GM19239 (cell line): ENCODE data around the gene PROM1.

Source experiments
- DNase-seq: peaks from one replicate; pipeline ENCODE4 v3.0.0; 2011; ENCODE audit warnings: low spot score; ENCODE audit not compliant: insufficient read length
- FAIRE-seq: peaks from 2 replicates; lab custom pipeline; 2011; peaks lifted over from hg19 to GRCh38; lab: Jason Lieb, UNC

The PROM1 gene

DNA sequence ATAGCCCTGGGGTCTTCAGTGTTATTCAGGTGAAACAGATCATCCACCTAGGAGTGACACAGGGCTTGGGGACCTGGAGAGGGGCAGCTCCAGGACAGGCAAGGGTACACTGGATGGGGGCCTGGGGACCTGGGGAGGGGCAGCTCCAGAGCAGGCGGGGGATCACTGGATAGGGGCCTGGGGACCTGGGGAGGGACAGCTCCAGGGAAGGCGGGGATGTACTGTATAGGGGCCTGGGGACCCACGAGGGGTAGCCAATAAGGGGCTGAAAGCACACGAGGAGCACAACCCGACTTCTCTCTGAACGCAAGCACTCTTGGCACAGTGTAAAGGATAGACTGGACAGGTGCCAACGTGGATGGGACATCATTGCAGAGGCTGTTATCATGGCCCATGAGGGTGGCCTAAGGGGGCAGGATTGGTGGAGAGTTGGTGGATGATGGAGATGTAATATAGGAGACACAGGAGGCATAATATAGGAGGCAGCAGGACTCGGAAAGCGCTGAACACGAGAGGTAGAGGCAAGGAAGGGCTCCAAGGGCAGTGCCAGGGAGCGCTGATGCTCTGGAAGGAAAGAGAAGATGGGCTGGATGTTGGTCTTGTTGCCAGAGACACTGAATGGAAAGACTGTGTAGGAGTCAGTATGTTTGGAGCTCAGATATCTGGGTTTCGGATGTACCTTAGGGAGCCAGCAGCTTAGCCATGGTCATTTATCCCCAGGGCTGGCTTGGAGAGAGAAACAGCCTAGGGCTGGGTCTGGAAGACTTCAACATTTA is 82.9 kb downstream of the PROM1 start:
- DNase-seq, result no peak

DNA sequence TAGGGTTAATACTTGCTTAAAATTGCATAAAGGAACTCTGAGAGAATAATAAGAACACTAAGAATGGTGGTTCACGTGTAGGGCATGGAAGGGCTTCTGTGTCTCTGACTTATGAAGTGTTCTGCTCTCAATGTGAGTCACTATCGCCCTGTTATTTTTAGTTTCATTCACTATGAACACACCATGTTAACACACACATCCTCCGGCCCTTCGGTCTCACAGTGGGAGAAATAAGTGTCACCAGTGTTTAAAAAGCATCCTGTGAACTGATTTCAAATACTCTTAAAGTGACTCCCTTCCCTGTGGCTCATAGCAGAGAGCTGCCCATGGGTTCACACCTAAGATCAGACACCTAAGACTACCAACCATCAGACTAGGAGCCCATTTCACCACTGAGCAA is 87.0 kb downstream of the PROM1 start:
- DNase-seq (no peak), FAIRE-seq (no peak)

More for the DNA sequence above, 82.9 kb downstream of the PROM1 start:
- FAIRE-seq, result no peak

DNA sequence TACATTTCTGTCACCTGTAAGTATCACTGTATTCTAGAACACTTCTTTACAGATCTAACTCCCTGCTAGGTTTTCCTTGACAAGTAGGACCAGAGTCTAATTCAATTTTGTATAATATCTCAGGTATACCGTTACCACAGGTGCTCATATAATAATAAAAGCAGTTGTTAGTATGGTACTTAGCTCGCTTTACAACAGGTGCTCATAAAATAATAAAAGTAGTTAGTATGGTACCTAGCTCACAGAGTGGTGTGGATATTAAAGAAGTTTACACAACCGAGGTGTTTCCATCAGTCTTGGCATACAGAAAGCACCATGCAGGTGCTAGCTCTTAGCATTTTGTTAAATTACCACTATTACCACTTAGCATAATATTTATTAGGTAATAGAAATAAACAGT is 88.0 kb downstream of the PROM1 start:
- FAIRE-seq (no peak), DNase-seq (no peak)

DNA sequence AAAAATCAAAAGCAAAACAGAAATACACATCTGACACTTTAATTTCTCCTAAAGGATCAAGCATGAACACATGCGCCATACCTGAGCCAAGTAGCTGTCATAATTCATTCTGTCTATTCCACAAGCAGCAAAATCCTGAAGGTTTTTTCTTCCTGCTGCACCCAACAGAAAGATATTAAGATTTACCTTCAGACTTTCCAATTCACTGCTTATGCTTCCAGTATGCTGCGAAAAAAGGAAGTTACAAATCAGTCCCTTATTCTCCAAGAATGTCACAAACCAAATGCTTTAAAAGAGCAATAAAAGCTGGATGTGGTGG is 91.7 kb downstream of the PROM1 start:
- FAIRE-seq, result no peak

DNA sequence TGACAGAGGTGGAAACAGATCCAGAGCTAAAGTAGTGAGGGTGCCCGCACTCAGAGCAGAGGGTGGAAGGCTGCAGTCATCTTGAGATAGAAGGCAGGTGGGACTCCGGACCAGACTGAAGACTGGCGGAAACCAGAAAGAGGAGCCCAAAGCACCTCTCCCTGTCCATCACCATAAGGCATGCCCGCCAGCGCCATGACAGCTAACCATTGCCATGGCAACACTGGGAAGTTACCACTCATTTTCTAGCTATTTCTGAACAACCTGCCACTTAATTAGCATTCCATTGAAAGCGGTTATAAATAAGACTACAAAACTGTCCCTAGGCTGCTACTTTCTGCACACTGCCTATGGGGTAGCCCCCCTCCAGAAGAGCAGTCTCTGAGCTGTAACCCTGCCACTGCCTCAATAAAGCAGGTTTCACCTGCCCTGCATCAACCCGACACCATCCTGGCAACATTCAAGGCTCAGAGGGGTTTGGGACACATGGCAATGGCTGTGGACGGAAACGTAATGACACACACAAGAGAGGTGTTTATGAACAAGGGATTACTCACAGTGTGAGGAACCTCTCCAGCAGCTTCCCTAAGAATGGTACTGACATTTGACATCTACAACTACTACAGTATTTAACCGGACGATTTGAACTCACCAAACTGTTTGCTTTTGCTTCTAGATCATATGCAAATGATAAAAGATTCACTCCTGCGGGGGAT is 93.1 kb downstream of the PROM1 start:
- DNase-seq (no peak), FAIRE-seq (no peak)

More for the DNA sequence above, 91.7 kb downstream of the PROM1 start:
- DNase-seq, result no peak

DNA sequence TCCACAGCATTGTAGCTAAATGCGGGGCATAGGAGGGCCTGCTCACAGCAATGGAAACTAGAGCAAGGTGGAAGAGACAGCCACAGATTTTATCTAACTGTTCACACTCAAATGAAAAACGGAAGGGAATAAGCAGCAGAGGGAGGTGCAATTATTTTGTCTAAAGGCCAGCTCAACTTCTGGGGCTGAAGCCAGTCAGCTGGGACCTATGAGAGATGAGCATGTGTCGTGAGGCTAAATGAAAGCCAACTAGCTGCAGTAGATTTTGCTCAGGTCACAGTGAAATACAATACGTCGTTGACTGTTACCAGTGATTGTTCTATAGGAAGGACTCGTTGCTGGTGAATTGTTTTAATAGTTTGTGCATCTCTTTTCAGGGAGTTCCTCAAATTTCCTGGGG is 94.4 kb downstream of the PROM1 start:
- FAIRE-seq (no peak), DNase-seq (no peak)

DNA sequence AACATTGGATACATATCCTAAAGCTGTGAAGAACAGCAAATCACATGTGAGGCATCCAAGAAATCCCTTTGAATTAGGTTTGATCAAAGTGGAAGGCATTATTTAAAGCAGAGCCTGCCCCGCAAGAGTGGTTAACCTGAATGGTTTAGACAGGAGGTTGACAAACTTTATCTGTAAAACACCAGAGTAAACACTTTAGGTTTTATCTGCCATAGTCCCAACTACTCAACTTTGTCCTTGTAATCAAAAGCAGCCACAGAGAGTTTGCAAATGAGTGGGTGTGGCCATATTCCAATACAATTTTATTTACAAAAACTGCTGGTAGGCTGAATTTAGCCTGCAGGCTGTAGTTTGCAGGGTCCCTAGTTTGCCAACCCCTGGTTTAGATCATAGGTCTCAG is 95.6 kb downstream of the PROM1 start:
- FAIRE-seq, result no peak
- DNase-seq, result no peak

DNA sequence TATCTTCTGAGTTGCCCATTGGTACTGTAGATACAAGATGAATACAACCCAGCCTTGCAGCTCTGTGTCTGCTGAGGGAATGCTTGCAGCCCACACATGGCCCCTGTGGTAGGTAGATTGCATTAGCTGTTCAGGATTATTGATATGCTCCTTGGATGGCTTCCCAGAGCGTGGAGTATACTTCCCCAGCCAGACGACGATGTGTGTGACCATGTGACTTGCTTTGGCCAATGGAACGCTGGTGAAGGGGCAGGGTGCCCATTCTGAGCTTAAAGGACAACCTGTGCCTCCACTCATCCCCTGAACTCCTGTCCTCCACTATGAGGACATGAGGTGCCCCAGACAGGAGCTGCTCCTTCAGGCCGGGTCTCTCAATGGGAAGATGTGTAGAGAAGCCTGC is 96.9 kb downstream of the PROM1 start:
- FAIRE-seq (no peak), DNase-seq (no peak)

DNA sequence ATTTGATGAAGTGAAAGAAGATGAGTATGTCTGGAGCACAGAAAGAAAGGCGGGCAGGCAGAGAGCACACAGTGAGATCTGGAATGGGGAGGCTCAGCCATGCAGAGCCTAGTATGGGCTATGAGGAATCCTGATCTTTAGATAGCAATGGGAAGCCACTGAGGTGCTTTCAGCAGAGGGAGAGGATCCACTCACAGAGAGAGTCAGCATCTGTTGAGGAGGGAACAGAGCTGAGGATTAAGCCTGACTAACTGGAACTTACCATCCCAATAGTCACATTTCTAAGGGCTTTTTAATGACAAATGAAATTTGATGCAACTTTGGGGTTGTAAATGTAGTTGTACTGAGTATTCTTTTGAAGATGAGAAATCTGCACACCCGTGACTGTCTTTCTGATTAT is 100.2 kb downstream of the PROM1 start:
- DNase-seq (no peak), FAIRE-seq (no peak)

DNA sequence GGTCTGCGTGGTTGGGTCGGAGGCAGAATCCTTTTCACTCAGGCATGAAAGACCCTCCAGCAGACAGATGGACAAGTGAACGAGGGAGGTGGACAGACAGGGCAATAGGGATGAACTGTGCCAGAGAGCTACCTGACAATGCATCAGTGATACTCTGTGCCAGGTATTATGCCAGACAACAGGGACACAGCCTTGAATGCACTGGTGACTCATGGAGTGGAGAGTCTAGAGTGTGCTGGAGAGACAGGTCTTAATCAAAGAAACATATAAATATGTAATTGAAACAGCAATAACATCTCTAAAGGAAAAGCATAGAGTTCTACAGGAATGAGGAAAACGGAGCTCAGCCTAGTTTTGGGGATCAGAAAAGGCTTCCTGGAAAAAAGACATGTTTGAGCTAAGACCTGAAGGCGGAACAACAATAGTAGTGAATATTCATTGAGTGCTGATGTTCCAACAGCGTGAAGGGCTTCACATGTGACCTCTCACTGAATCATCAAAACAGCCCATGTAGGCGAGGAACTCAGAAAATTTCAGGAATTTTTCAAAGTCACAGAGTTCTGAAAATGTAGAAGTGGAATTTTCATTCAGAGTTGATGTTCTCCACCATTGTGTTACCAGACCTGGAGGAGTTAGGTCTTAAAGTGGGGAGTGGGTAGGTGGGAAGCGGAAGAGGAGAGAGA is 100.8 kb downstream of the PROM1 start:
- DNase-seq (no peak), FAIRE-seq (no peak)

DNA sequence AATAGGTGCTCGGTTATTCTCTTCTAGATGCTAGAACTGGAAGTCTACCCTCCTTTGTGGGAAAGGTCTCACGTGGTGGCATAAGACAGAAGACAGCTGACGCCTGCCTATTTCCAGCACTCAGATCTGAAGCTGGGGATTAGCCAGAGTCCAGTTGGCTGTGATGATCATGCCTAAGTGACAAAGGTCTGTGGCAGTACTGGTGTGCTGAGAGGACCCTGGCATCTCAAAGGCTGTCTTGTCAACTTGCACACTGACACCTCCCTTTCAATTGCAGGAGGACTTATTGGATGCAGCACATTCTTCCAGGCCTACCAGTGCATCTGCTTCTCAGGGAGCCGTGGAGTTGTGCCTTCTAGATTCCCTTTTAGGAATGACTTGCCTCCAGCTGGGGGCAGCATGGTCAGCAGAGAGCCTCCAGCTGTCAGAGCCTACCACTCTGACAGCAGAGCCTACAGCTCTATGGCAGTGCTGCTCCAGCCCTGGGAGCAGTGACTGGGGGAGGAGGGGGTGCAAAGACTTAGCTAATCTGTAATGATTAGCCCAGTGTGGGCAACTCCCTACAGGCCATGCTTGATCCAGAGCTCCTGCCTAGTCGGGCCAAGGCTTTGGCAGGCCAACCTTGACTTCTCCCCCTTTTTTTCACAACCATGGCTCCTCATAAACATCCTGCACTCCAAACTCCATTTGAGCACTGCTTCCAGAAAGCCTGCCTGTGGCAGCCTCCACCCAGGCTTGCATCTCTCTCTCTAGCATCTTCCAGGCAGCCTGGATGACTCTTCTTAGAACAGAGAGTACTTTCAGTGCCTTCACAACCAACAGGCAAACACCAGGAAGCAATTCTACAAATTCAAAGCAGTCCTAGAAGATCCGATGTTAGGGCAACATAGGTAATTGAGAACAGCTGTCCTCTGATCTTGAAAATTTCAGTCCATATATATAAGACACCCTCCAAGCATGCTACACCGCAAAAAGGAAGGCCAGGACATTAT is 107.1 kb downstream of the PROM1 start:
- DNase-seq (no peak), FAIRE-seq (no peak)

DNA sequence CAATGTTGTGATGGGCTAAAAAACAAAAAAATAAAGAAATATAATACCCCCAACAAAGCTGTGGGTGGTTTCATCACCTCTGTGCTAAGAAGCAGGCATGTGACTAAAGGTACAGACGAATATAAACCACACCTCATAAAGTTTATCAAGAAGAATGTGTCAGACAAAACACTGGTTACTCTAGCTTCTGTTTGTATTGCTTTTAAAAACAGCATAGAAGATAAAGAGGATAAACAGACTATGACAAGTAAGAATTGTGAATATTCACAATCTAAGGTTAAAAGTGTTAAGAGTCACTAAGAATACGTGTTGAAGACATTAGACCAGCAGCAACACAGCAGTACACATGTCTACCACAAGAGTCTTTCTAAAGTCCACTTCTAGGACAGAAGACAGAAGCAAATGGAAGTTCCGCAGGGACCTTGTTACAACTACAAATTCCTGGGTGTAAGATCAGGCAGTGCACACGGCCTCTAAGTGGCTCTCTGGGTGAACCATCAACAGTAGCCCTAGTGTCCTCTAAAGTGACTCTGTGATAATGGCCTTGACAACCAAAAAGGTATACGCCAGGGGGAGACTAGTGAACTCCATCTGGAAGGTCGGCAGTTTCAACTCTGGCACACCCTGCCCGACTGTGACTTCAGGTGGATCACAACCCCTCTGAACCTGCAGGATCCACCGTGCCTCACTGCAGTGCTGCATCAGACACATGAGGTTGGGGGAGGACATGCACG is 112.6 kb downstream of the PROM1 start:
- DNase-seq (no peak), FAIRE-seq (no peak)

DNA sequence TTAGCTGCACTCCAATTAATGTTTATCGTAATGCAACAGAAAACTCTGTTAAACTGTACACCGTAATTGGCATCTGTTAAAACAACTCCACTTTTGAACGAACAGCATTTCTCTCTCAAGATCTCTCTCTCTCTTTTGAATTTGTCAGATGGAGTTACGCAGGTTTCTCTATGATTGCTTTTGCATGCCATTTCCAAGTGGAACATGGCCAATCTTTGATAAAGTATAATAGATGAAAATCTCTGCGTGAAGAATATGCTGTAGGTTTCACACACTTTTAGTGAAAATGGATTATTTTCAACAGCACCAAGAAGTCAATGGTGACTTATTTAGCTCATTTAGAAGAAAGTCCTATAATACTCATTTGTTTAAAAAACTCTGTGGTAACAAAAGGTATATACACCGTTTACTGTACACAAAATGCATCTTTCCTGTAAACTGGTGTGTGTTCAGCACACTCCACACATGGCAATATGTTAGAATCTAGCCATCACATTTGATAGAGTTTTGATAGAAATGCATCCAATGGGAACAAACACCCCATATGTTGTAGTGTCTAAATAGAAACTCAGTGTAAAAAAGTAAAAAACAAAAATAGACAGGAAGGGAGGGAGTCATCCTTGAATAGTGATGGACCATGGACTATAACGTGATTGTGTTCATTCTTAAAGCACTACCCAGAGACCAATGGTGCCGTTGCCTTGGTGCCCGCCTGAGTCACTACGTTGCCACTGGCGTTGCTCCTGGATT is 115.1 kb downstream of the PROM1 start:
- no peak for DNase-seq
- FAIRE-seq, result no peak

DNA sequence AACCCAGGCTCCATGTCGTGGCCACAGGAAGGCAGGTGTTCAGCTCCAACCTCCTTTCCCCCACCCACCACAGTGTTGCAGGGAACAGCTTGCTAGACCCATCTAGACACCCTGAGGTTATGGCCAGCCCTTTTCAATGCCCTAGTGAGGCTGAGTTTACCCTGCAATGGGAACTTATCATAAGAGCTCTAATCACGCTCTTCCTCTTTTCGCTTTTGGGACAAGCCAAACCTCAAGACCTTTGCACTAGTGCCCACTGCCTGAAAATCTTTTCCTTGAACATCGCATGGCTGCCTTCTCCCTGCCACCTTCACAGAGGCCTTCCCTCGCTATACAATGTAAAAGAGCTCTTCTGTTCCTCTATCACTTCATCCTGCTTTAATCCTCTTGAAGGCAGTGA is 118.5 kb downstream of the PROM1 start:
- no peak for DNase-seq
- FAIRE-seq, result no peak

DNA sequence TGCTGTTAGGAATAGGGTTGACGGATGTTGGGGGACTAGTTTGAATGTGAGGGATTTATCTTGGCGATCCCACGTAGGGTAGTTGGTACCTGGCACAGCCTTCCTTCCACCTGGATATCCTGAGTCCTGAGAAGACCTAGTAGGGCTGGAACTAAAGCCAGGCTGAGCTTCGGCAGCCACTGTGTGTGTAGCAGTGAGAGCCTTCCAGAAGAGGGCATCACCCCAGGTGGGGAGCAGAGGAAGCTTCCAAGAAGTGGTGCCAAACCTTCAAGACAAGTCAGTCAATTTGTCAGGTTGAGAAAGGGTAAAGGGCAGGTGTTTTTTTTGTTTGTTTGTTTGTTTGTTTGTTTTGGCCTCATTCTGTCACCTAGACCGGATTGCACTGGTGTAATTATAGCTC is 119.7 kb downstream of the PROM1 start:
- DNase-seq (no peak), FAIRE-seq (no peak)

DNA sequence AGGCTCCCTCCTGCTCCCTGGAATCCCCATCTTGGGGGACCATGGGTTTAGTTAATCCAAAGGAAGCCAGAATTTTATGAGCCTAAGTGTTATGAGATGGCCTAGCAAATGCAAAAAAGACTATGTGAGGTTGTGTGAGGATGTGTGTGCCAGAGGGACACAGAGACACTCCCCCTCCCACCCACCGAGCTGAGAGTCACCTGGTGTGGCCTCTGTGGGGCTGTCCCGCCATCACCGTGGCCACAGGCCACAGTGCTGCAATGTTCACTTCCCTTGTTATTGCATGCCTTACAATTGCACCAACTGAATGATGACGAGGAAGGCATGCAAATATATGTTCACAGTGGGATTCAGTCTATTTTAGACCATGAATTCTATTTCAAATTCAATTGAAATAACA is 120.2 kb downstream of the PROM1 start:
- FAIRE-seq (no peak), DNase-seq (no peak)

DNA sequence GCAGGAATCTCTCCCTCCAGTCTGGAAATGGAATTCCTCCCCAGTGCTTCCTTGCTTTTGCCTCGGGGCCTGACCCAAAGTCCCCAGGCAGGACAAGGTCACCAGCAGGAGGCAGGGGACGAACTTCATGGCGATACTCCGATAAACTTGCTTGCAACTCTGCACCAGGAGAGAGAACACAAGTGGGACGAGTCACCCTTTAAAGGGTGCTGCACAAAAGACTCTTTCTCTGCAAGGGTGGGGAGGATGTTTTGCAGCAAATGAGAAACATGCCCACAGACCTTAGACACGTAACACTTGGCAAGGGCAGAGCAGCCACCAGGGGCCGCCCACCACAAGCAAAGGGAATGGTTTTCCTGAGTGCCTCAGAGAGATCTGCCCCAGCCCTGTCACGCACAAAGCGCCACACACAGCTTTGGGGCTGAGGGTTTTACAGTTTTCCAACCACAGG is 120.8 kb downstream of the PROM1 start, which contains the start of gene FGFBP2:
FGFBP2 (minus strand) TSS at position 175 of the 451 bp plus-strand sequence; CDS start at position 129, 46 bp downstream.
- FAIRE-seq (peak; percentile 14), DNase-seq (no peak)

DNA sequence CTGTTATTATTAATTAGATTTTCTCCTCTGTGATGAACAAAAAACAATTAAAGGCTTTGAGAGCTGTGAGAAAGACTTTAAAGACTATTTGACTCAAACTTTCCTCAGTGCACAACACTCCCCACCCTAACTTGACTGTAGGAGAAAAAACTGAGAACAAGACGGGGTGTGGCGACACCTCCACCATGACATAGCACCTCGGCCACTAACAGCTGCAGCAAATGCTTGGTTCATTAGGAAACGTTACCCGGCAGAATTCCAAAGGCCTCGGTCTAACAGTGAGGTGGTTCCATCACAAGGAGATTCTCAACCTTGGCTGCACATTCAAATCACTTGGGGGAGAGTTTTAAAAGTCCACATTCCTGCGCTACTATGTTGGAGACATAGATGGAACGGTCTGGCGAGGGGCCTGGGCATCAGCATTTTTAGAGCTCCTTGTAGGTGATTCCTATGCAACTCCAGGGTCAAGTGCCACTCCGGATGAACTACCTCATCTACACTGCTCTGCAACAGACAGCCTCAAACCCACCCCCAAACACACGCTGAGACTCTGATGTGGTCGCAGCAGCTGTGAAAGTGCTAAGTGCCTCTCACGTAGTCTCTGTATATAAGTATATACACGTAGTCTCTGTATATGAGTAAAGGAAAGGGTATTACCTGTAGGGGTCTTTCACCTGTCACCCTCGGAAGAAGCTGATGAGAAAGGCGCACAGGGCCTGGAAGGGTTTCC is 121.9 kb downstream of the PROM1 start:
- DNase-seq (no peak), FAIRE-seq (no peak)
